NCI-H2081 (cell line): ENCODE measurements around the gene UBE2G2.

Source experiments
- DNase-seq, 2 experiments: peaks; one replicate each; lab custom pipeline; 2025; lab: John Stamatoyannopoulos, UW

Gene UBE2G2

GRCh38 chr21:44727321-44727720 lies 74.3 kb downstream of the UBE2G2 start:
- DNase-seq, result no peak

GRCh38 chr21:44726826-44727225 lies 74.8 kb downstream of the UBE2G2 start:
- DNase-seq, result no peak

- no peak for DNase-seq
These were observed 76.7 kb downstream of the UBE2G2 start for GRCh38 chr21:44724926-44725325.

GRCh38 chr21:44724196-44724595 lies 77.4 kb downstream of the UBE2G2 start:
- DNase-seq, result no peak

GRCh38 chr21:44723177-44724131 lies 78.2 kb downstream of the UBE2G2 start:
- DNase-seq, result peak in 1 of 2 experiments; percentile 8

DNA sequence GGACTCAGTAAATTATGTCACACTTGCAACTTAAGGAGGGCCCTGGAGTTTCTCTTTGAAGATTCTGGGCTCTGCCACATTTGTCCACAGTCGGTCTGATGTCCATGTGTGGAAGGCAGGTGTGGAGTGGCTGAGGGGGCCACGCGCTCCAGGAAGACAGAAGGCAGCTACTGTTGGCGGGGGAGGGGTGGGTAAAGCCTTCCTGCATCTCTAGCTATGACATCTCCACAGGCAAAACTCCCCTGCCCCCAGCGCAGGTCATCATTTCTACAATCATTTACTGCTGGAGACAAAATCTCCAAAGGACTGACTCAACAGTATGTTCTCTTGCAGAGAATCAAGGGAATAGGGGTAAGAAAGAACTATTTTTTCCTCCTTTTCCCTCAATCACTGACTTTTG lies 78.9 kb downstream of the UBE2G2 start:
- no peak for DNase-seq

- no peak for DNase-seq
These were observed 81.5 kb downstream of the UBE2G2 start for GRCh38 chr21:44720170-44720569.
